ENCODE data around the gene PPP1R37. TPM values are rescaled to one million over a fixed set of nuclear protein-coding genes. Genes with fewer than 3 reads are reported as not detected.

Gene PPP1R37
- total RNA-seq, 1 donor from 2014 or later: 38.6 TPM

GRCh38 chr19:45069056-45069455 is 23.9 kb upstream of the PPP1R37 start:
- Mint-ChIP-seq H3K4me3 (peak overlapping the region; percentile 15), H3K27ac (ENCODE audit: unreplicated experiment) (no peak overlapping the region), H3K9me3 (no peaks in the 10 kb centered on the region), H3K4me1 (no peaks in the 10 kb centered on the region), H3K27me3 (ENCODE audit: low read depth) (no peaks in the 10 kb centered on the region), H3K36me3 (ENCODE audit: low read depth) (no peaks in the 10 kb centered on the region)
- DNase-seq (ENCODE audit: low read depth, low spot score): no peak
- no peak for TF ChIP-seq CTCF (conservative IDR thresholded peaks at IDR 0.05)

GRCh38 chr19:45070214-45070613 is 22.8 kb upstream of the PPP1R37 start:
- no peak overlapping the region for H3K27ac Mint-ChIP-seq (ENCODE audit: unreplicated experiment)

GRCh38 chr19:45070861-45071544 is 22.0 kb upstream of the PPP1R37 start:
- no peaks in the 10 kb centered on the region for H3K9me3 Mint-ChIP-seq
- DNase-seq (ENCODE audit: low read depth, low spot score): no peak
- TF ChIP-seq CTCF (conservative IDR thresholded peaks at IDR 0.05): no peak
- no peak overlapping the region for H3K4me3 Mint-ChIP-seq
- peaks cover 16% of the 10 kb centered on the region for H3K27me3 Mint-ChIP-seq (ENCODE audit: low read depth)
- peaks cover 4% of the 10 kb centered on the region for H3K4me1 Mint-ChIP-seq
- H3K36me3 Mint-ChIP-seq (ENCODE audit: low read depth): no peaks in the 10 kb centered on the region
- H3K27ac Mint-ChIP-seq (ENCODE audit: unreplicated experiment): peak overlapping the region; percentile 27

More at GRCh38 chr19:45070214-45070613, 22.8 kb upstream of the PPP1R37 start:
- Mint-ChIP-seq H3K27me3 (ENCODE audit: low read depth) (peaks cover 9% of the 10 kb centered on the region), H3K36me3 (ENCODE audit: low read depth) (no peaks in the 10 kb centered on the region), H3K9me3 (no peaks in the 10 kb centered on the region), H3K4me3 (no peak overlapping the region), H3K4me1 (peaks cover 4% of the 10 kb centered on the region)
- no peak for TF ChIP-seq CTCF (conservative IDR thresholded peaks at IDR 0.05)
- no peak for DNase-seq (ENCODE audit: low read depth, low spot score)

- no peaks in the 10 kb centered on the region for H3K36me3 Mint-ChIP-seq (ENCODE audit: low read depth)
- H3K27me3 Mint-ChIP-seq (ENCODE audit: low read depth): peaks cover 21% of the 10 kb centered on the region
- no peaks in the 10 kb centered on the region for H3K9me3 Mint-ChIP-seq
- peaks cover 7% of the 10 kb centered on the region for H3K4me1 Mint-ChIP-seq
- no peak overlapping the region for H3K27ac Mint-ChIP-seq (ENCODE audit: unreplicated experiment)
- no peak overlapping the region for H3K4me3 Mint-ChIP-seq
- no peak for TF ChIP-seq CTCF (conservative IDR thresholded peaks at IDR 0.05)
- DNase-seq (ENCODE audit: low read depth, low spot score): no peak
Observed at GRCh38 chr19:45071545-45071938, 21.4 kb upstream of the PPP1R37 start.

- no peak overlapping the region for H3K27ac Mint-ChIP-seq (ENCODE audit: unreplicated experiment)
Observed at GRCh38 chr19:45071969-45072790, 20.8 kb upstream of the PPP1R37 start.

More at GRCh38 chr19:45071969-45072790, 20.8 kb upstream of the PPP1R37 start:
- TF ChIP-seq CTCF (conservative IDR thresholded peaks at IDR 0.05): no peak
- H3K9me3 Mint-ChIP-seq: no peaks in the 10 kb centered on the region
- H3K27me3 Mint-ChIP-seq (ENCODE audit: low read depth): peaks cover 28% of the 10 kb centered on the region
- peaks cover 12% of the 10 kb centered on the region for H3K4me1 Mint-ChIP-seq
- no peak overlapping the region for H3K4me3 Mint-ChIP-seq
- no peak for DNase-seq (ENCODE audit: low read depth, low spot score)
- H3K36me3 Mint-ChIP-seq (ENCODE audit: low read depth): no peaks in the 10 kb centered on the region

Measured in neural crest cell (in vitro differentiated cells).